GM06990 (cell line): ENCODE results near the gene CELA3B.
"Not testable (repeated sequence)": the region's sequence is repeated elsewhere in the genome, so short reads cannot be mapped to it uniquely, and the experiment has no call there.

Source experiments
- DNase-seq: peaks from one replicate; pipeline ENCODE4 v3.0.0-alpha.2; 2011; ENCODE audit not compliant: insufficient read length; ENCODE audit errors: extremely low read depth
- H3K27me3 ChIP-seq: replicated peaks from 2 replicates; pipeline ENCODE4 v1.6.0; 2011; ENCODE audit warnings: low read length; ENCODE audit not compliant: control insufficient read depth, insufficient read depth
- H3K36me3 ChIP-seq: 2 replicates; pipeline ENCODE4 v1.5.1; 2011; ENCODE audit warnings: low read length; ENCODE audit not compliant: control insufficient read depth, insufficient read depth
- H3K4me3 ChIP-seq: replicated peaks from 2 replicates; pipeline ENCODE4 v1.5.1; 2011; ENCODE audit warnings: low read depth, mild to moderate bottlenecking, control low read depth, low read length
- CTCF ChIP-seq: IDR thresholded peaks from 2 replicates; pipeline ENCODE4 v1.5.1; 2011; ENCODE audit warnings: low read length, control low read depth, mild to moderate bottlenecking, inconsistent platforms; ENCODE audit not compliant: insufficient read depth, poor library complexity, severe bottlenecking

The CELA3B gene, protein sequence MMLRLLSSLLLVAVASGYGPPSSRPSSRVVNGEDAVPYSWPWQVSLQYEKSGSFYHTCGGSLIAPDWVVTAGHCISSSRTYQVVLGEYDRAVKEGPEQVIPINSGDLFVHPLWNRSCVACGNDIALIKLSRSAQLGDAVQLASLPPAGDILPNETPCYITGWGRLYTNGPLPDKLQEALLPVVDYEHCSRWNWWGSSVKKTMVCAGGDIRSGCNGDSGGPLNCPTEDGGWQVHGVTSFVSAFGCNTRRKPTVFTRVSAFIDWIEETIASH

GRCh38 chr1:21976703-21977239, at the start of gene CELA3B:
Gene CELA3B (plus strand): TSS chr1:21977022. CDS start chr1:21977040, 18 bp downstream.
- H3K4me3 ChIP-seq, H3K27me3 ChIP-seq, H3K36me3 ChIP-seq, DNase-seq: not testable (repeated sequence)

DNA sequence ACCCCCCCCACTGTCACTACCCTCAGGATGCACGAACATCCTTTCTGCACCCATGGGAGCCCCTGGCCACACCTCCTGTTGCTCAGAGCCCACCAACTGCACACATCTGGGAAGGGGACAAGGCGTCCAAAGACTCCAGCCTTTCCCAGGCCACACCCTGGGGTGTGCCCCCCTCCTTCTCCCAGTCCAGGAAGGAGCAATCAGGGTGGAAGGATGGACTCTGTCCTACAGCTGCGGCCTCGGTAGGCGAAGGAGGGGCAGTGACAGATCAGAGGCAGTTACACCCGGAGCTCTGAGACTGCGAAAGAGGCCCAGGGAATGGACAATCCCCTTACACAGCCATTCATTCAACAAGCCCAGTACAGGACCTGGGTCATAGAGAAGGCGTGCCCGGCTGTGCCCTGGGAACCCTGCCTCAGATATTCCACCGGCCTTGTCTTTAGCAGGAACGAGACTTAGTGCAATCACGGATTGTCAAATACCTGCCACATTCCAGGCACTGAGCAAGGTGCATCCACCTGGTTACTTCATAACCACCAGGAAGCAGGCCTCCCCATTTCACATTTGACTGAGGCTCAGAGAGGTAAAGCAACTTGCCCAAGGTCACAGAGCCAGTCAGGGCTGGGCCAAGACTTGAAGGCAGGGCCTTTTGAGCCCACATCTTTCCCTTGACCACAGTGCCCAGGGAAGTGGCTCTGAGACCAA, 49.1 kb upstream of the CELA3B start:
- no peaks in the 10 kb centered on the region for H3K36me3 ChIP-seq
- DNase-seq, result no peak
- H3K4me3 ChIP-seq, result no peak overlapping the region
- no peak for TF ChIP-seq CTCF
- H3K27me3 ChIP-seq, result no peaks in the 10 kb centered on the region

GRCh38 chr1:21930080-21930571, 46.7 kb upstream of the CELA3B start:
- H3K36me3 ChIP-seq, result no peaks in the 10 kb centered on the region
- no peak overlapping the region for H3K4me3 ChIP-seq
- H3K27me3 ChIP-seq, result no peaks in the 10 kb centered on the region
- no peak for TF ChIP-seq CTCF
- DNase-seq, result no peak

GRCh38 chr1:21930629-21931170, 46.1 kb upstream of the CELA3B start:
- Histone ChIP-seq H3K4me3 (no peak overlapping the region), H3K27me3 (no peaks in the 10 kb centered on the region), H3K36me3 (no peaks in the 10 kb centered on the region)
- DNase-seq, result no peak
- no peak for TF ChIP-seq CTCF

DNA sequence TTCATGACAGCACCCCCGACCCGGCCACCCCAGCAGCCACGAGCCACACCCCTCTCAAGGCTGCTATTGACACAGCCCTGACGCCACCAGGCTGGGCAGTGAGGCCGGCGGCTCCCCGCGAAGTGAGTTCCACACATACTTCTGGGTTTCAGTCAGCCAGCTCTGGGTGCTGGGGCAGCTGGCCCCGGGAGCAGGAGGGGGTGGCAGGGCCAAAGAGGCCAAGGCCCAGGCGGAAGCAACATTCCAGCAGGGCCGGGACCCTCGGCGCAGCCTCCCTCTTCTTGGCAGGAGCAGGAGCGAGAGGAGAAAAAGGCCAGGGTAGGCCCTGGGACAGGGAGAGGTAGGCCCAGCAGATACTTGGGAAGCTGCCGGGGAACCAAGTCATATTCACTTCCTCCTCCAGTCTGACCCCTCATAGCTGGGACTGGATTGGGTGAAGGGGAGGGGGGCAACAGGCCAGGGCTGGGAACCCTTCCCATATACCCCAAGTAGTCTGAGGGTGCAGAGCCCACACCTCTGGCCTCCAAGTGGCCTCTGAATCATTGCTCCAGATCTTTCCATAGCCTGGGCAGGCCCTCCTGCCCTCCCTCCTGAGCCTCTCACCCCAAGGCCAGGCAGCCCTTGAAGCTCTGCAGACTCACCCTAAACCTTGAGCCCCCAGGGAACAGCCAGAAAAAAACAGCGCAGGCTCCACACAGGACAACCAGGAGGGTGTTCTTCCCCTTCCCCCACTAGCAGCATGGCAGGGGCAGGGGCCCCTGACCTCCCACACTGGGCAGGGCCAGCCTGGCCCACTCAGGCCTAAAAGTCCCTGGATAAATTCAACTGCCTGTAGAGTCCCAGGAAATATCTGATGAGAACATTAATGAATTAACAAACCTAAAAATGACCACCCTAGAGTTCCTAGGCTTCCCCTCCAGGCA, 45.4 kb upstream of the CELA3B start:
- TF ChIP-seq CTCF, result no peak
- H3K27me3 ChIP-seq, result no peaks in the 10 kb centered on the region; the same call in none of the 2 replicates
- H3K36me3 ChIP-seq, result no peaks in the 10 kb centered on the region
- no peak overlapping the region for H3K4me3 ChIP-seq
- no peak for DNase-seq
